ENCODE measurements around the gene SPATA1. TPM values are rescaled to one million over a fixed set of nuclear protein-coding genes. Genes with fewer than 3 reads are reported as not detected.

SPATA1 gene
- total and polyA plus RNA-seq, 2 of the 13 experiments (the other 11 are each of a cell fraction or from before 2014, with no cell fraction given) = 0.70 to 1.4 TPM

DNA sequence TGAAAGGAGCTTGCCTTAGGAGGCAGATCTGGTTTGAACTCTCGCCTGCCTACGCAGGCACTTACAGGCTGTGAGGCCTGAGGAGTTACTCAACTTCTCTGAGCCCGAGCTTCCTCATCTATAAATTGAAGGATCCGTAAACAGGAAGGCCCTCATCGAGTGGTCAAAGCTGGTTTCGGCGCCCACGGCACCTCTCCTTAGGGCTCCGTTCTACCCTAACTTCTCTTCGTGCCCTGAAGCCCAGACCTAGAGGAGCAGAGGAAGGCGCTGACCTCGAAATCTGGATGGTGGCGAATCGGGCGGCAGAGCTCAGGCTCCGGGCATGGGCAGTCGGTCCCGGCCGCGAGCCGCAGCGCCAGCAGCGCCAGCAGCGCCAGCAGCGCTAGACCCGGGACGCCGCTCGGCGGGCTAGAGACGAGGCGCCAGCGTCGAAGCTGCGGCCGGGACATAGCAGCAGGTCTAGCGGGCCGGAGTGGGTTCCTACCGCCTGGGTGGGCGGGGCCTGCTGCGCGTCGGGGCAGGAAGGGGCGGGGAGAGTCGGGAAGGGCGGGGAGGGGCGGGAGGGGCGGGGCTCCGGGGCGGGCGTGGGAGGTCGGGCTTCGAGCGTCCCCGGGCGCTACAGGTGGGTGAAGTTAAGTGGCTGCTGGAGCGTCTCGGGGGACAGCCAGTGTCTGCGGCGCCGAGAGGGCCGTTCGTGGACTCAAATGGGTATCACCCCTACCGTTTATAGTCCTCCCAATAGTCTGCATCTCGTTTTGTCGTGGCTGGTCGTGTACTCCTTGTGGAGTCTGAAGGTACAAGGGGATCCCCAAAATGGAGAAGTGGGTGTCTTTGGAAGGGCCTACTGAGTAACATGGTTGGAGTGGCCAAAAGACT, 68.0 kb downstream of the SPATA1 start, which contains the start of gene CTBS (continued):
- TF ChIP-seq, protein P1, sequence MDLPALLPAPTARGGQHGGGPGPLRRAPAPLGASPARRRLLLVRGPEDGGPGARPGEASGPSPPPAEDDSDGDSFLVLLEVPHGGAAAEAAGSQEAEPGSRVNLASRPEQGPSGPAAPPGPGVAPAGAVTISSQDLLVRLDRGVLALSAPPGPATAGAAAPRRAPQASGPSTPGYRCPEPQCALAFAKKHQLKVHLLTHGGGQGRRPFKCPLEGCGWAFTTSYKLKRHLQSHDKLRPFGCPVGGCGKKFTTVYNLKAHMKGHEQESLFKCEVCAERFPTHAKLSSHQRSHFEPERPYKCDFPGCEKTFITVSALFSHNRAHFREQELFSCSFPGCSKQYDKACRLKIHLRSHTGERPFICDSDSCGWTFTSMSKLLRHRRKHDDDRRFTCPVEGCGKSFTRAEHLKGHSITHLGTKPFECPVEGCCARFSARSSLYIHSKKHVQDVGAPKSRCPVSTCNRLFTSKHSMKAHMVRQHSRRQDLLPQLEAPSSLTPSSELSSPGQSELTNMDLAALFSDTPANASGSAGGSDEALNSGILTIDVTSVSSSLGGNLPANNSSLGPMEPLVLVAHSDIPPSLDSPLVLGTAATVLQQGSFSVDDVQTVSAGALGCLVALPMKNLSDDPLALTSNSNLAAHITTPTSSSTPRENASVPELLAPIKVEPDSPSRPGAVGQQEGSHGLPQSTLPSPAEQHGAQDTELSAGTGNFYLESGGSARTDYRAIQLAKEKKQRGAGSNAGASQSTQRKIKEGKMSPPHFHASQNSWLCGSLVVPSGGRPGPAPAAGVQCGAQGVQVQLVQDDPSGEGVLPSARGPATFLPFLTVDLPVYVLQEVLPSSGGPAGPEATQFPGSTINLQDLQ (CRISPR knock-in tag; IDR thresholded peaks at IDR 0.05) = peak; percentile 84
- TF ChIP-seq, protein P2, sequence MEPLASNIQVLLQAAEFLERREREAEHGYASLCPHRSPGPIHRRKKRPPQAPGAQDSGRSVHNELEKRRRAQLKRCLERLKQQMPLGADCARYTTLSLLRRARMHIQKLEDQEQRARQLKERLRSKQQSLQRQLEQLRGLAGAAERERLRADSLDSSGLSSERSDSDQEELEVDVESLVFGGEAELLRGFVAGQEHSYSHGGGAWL (CRISPR knock-in tag; IDR thresholded peaks at IDR 0.05) = peak; percentile 68; the same call in 1 of the 2 replicates
- TF ChIP-seq SOX13 (IDR thresholded peaks at IDR 0.05) (no peak), SOX13 (CRISPR knock-in tag; conservative IDR thresholded peaks at IDR 0.05 in 1 of 2, IDR thresholded peaks at IDR 0.05 in 1 of 2) (0 out of 4 replicates have a peak, but pooled peaks of 1 of the 2 experiments have one; percentile 33), SRF (IDR thresholded peaks at IDR 0.05; ENCODE audit: low read depth, low read length) (no peak), ZMYM4 (CRISPR knock-in tag; IDR thresholded peaks at IDR 0.05) (peak; percentile 91), SAFB2 (CRISPR knock-in tag; IDR thresholded peaks at IDR 0.05; ENCODE audit: borderline replicate concordance, low read depth) (peak; percentile 65; the same call in 1 of the 2 replicates), ZNF883 (CRISPR knock-in tag; IDR thresholded peaks at IDR 0.05; ENCODE audit: not compliant biosample characterization) (peak; percentile 97), SPEN (CRISPR knock-in tag; IDR thresholded peaks at IDR 0.05; ENCODE audit: low read depth) (peak; percentile 63; the same call in 1 of the 2 replicates), NAIF1 (CRISPR knock-in tag; IDR thresholded peaks at IDR 0.05; ENCODE audit: borderline replicate concordance) (peak; percentile 99), ZNF724P (CRISPR knock-in tag; IDR thresholded peaks at IDR 0.05; ENCODE audit: borderline replicate concordance) (0 out of 2 replicates have a peak, but pooled peaks have one; percentile 64), SP5 (CRISPR knock-in tag; IDR thresholded peaks at IDR 0.05; ENCODE audit: borderline replicate concordance, low read depth) (no peak), FOXC1 (CRISPR knock-in tag; IDR thresholded peaks at IDR 0.05; ENCODE audit: borderline replicate concordance) (peak; percentile 91), MTF1 (CRISPR knock-in tag; IDR thresholded peaks at IDR 0.05) (no peak), ZNF235 (CRISPR knock-in tag; IDR thresholded peaks at IDR 0.05; ENCODE audit: borderline replicate concordance) (0 out of 2 replicates have a peak, but pooled peaks have one; percentile 48), ZNF121 (CRISPR knock-in tag; IDR thresholded peaks at IDR 0.05) (peak; percentile 98), RAD51 (IDR thresholded peaks at IDR 0.05; ENCODE audit: borderline replicate concordance) (no peak), NFE2L1 (CRISPR knock-in tag; IDR thresholded peaks at IDR 0.05; ENCODE audit: borderline replicate concordance) (no peak; the same call in 1 of the 2 replicates), ONECUT2 (CRISPR knock-in tag; IDR thresholded peaks at IDR 0.05) (no peak), GATAD1 (CRISPR knock-in tag; IDR thresholded peaks at IDR 0.05) (no peak)
- TF ChIP-seq, protein P3, sequence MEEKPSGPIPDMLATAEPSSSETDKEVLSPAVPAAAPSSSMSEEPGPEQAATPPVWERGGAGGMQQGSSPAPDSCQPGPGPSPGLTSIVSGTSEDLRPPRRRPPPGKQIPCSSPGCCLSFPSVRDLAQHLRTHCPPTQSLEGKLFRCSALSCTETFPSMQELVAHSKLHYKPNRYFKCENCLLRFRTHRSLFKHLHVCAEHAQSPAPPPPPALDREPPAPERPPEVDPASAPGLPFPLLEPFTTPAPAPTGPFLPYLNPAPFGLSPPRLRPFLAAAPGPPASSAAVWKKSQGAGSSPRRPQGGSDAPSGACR (CRISPR knock-in tag; IDR thresholded peaks at IDR 0.05) = 0 out of 2 replicates have a peak, but pooled peaks have one; percentile 64
- TF ChIP-seq, protein P4, sequence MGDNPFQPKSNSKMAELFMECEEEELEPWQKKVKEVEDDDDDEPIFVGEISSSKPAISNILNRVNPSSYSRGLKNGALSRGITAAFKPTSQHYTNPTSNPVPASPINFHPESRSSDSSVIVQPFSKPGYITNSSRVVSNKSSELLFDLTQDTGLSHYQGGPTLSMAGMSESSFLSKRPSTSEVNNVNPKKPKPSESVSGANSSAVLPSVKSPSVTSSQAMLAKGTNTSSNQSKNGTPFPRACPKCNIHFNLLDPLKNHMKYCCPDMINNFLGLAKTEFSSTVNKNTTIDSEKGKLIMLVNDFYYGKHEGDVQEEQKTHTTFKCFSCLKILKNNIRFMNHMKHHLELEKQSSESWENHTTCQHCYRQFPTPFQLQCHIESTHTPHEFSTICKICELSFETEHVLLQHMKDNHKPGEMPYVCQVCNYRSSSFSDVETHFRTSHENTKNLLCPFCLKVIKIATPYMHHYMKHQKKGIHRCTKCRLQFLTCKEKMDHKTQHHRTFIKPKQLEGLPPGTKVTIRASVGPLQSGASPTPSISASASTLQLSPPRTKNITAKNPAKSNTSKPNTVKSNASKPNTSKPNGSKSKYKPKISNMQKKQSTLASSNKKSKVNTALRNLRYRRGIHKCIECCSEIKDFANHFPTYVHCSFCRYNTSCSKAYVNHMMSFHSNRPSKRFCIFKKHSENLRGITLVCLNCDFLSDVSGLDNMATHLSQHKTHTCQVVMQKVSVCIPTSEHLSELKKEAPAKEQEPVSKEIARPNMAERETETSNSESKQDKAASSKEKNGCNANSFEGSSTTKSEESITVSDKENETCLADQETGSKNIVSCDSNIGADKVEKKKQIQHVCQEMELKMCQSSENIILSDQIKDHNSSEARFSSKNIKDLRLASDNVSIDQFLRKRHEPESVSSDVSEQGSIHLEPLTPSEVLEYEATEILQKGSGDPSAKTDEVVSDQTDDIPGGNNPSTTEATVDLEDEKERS (CRISPR knock-in tag; IDR thresholded peaks at IDR 0.05) = 0 out of 2 replicates have a peak, but pooled peaks have one; percentile 47
